ENCODE data around the gene UBA52. TPM values are rescaled to one million over a fixed set of nuclear protein-coding genes. Genes with fewer than 3 reads are reported as not detected.

UBA52 gene
- total and polyA plus RNA-seq, 2 of the 8 experiments (the other 6 are each of a cell fraction or from before 2014, with no cell fraction given): 1,340 to 5,409 TPM

DNA sequence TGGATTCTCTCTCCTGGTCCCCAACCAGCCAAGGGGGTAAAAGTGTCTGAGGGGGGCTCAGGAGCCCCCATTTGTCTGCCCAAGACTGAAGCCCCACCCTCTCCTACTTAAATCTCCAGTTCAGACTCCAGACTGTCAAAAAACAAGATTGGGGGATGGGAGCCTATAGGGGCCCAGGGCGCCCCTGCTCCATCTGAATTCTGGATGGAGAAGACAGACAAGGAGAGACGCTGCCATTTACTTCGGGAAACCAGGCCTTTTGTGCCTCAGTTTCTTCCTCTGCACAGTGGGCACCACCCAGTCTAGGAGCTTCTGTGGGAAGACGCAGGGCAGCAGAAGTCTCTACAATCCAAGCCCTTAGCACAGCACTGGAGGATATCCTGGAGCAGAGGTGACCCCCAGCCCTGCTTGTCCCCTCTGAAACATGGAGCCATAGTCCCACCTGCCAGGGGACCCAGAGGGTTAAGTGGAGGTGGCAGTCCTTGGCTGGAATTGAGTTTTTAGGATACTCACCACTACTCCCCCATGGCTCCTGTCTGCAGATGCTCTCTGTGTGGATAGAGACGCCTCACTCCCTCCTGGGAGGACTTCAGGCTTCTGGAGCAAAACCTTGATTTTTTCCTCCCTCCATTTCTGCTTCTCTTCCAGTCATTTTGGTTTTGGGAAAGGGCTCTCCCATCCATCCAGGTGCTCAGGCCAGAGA is 36.6 kb downstream of the UBA52 start (continued):
- TF ChIP-seq, protein P1, sequence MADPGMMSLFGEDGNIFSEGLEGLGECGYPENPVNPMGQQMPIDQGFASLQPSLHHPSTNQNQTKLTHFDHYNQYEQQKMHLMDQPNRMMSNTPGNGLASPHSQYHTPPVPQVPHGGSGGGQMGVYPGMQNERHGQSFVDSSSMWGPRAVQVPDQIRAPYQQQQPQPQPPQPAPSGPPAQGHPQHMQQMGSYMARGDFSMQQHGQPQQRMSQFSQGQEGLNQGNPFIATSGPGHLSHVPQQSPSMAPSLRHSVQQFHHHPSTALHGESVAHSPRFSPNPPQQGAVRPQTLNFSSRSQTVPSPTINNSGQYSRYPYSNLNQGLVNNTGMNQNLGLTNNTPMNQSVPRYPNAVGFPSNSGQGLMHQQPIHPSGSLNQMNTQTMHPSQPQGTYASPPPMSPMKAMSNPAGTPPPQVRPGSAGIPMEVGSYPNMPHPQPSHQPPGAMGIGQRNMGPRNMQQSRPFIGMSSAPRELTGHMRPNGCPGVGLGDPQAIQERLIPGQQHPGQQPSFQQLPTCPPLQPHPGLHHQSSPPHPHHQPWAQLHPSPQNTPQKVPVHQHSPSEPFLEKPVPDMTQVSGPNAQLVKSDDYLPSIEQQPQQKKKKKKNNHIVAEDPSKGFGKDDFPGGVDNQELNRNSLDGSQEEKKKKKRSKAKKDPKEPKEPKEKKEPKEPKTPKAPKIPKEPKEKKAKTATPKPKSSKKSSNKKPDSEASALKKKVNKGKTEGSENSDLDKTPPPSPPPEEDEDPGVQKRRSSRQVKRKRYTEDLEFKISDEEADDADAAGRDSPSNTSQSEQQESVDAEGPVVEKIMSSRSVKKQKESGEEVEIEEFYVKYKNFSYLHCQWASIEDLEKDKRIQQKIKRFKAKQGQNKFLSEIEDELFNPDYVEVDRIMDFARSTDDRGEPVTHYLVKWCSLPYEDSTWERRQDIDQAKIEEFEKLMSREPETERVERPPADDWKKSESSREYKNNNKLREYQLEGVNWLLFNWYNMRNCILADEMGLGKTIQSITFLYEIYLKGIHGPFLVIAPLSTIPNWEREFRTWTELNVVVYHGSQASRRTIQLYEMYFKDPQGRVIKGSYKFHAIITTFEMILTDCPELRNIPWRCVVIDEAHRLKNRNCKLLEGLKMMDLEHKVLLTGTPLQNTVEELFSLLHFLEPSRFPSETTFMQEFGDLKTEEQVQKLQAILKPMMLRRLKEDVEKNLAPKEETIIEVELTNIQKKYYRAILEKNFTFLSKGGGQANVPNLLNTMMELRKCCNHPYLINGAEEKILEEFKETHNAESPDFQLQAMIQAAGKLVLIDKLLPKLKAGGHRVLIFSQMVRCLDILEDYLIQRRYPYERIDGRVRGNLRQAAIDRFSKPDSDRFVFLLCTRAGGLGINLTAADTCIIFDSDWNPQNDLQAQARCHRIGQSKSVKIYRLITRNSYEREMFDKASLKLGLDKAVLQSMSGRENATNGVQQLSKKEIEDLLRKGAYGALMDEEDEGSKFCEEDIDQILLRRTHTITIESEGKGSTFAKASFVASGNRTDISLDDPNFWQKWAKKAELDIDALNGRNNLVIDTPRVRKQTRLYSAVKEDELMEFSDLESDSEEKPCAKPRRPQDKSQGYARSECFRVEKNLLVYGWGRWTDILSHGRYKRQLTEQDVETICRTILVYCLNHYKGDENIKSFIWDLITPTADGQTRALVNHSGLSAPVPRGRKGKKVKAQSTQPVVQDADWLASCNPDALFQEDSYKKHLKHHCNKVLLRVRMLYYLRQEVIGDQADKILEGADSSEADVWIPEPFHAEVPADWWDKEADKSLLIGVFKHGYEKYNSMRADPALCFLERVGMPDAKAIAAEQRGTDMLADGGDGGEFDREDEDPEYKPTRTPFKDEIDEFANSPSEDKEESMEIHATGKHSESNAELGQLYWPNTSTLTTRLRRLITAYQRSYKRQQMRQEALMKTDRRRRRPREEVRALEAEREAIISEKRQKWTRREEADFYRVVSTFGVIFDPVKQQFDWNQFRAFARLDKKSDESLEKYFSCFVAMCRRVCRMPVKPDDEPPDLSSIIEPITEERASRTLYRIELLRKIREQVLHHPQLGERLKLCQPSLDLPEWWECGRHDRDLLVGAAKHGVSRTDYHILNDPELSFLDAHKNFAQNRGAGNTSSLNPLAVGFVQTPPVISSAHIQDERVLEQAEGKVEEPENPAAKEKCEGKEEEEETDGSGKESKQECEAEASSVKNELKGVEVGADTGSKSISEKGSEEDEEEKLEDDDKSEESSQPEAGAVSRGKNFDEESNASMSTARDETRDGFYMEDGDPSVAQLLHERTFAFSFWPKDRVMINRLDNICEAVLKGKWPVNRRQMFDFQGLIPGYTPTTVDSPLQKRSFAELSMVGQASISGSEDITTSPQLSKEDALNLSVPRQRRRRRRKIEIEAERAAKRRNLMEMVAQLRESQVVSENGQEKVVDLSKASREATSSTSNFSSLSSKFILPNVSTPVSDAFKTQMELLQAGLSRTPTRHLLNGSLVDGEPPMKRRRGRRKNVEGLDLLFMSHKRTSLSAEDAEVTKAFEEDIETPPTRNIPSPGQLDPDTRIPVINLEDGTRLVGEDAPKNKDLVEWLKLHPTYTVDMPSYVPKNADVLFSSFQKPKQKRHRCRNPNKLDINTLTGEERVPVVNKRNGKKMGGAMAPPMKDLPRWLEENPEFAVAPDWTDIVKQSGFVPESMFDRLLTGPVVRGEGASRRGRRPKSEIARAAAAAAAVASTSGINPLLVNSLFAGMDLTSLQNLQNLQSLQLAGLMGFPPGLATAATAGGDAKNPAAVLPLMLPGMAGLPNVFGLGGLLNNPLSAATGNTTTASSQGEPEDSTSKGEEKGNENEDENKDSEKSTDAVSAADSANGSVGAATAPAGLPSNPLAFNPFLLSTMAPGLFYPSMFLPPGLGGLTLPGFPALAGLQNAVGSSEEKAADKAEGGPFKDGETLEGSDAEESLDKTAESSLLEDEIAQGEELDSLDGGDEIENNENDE (IDR thresholded peaks at IDR 0.05; ENCODE audit: insufficient replicate concordance, low read length): no peak
- TF ChIP-seq RNF2 (IDR thresholded peaks at IDR 0.05; ENCODE audit: borderline replicate concordance, low read depth, low read length, missing control alignments, poor library complexity, severe bottlenecking) (peak; percentile 2), YY1 (IDR thresholded peaks at IDR 0.05; ENCODE audit: low read depth, low read length) (no peak), RAD21 (IDR thresholded peaks at IDR 0.05 in 1 of 2, conservative IDR thresholded peaks at IDR 0.05 in 1 of 2; ENCODE audit: low read depth in 2 of 2, low read length in 2 of 2) (no peak), CHD2 (IDR thresholded peaks at IDR 0.05; ENCODE audit: low read length) (no peak), ZNF274 (IDR thresholded peaks at IDR 0.05; ENCODE audit: borderline replicate concordance, extremely low read depth, low read length) (no peak), EZH2 (IDR thresholded peaks at IDR 0.05; ENCODE audit: low read depth, low read length, severe bottlenecking) (peak; percentile 81), SUZ12 (IDR thresholded peaks at IDR 0.05; ENCODE audit: low read length) (peak; percentile 77; the same call in 1 of the 2 replicates)
